ACHN (cell line): Measurements from ENCODE around the gene DCP2.

Experiments
- DNase-seq: peaks from one replicate; pipeline ENCODE4 v3.0.0-alpha.2; 2015
- in situ Hi-C: cut with HindIII; loops from 2 replicates; pipeline ENCODE4 v1.10.0; 2017; ENCODE audit warnings: low sequenced_read_pairs, low pct_ligation_motif_present, low pct_unique_long_range_greater_than_20kb

The DCP2 gene

GRCh38 chr5:113038136-113038535 is 61.5 kb downstream of the DCP2 start:
- in situ Hi-C loops, result no loop called here

GRCh38 chr5:113038714-113039113 is 62.1 kb downstream of the DCP2 start:
- in situ Hi-C loops, result no loop called here
- DNase-seq, result no peak

More at GRCh38 chr5:113038136-113038535, 61.5 kb downstream of the DCP2 start:
- DNase-seq, result no peak

GRCh38 chr5:113039229-113039933 is 62.8 kb downstream of the DCP2 start:
- no peak for DNase-seq
- in situ Hi-C loops, result no loop called here

- in situ Hi-C loops, result no loop called here
- no peak for DNase-seq
Observed at GRCh38 chr5:113039934-113040285, 63.3 kb downstream of the DCP2 start.

GRCh38 chr5:113040672-113041260 is 64.2 kb downstream of the DCP2 start:
- in situ Hi-C loops, result no loop called here
- no peak for DNase-seq

GRCh38 chr5:113042491-113043243 is 66.1 kb downstream of the DCP2 start:
- in situ Hi-C loops, result no loop called here
- no peak for DNase-seq

GRCh38 chr5:113043491-113043931 is 66.9 kb downstream of the DCP2 start:
- in situ Hi-C loops, result no loop called here
- peak; percentile 29 for DNase-seq

- no peak for DNase-seq
- in situ Hi-C loops, result no loop called here
Observed at GRCh38 chr5:113044776-113045465, 68.3 kb downstream of the DCP2 start.

- in situ Hi-C loops, result no loop called here
- peak; percentile 25 for DNase-seq
Observed at GRCh38 chr5:113047234-113047633, 70.6 kb downstream of the DCP2 start.

GRCh38 chr5:113047733-113048652 is 71.4 kb downstream of the DCP2 start:
- no peak for DNase-seq

GRCh38 chr5:113048931-113049330 is 72.3 kb downstream of the DCP2 start:
- DNase-seq, result no peak
- in situ Hi-C loops, result no loop called here

More at GRCh38 chr5:113047733-113048652, 71.4 kb downstream of the DCP2 start:
- in situ Hi-C loops, result no loop called here

GRCh38 chr5:113050721-113051382 is 74.3 kb downstream of the DCP2 start:
- DNase-seq, result no peak
- in situ Hi-C loops, result no loop called here

- in situ Hi-C loops, result no loop called here
Observed at GRCh38 chr5:113052041-113052795, 75.6 kb downstream of the DCP2 start.

GRCh38 chr5:113053511-113053995 is 77.0 kb downstream of the DCP2 start:
- DNase-seq, result no peak
- in situ Hi-C loops, result no loop called here

More at GRCh38 chr5:113052041-113052795, 75.6 kb downstream of the DCP2 start:
- no peak for DNase-seq

- in situ Hi-C loops, result no loop called here
Observed at GRCh38 chr5:113054899-113055298, 78.3 kb downstream of the DCP2 start.

GRCh38 chr5:113056988-113057387 is 80.4 kb downstream of the DCP2 start:
- no peak for DNase-seq

More at GRCh38 chr5:113054899-113055298, 78.3 kb downstream of the DCP2 start:
- no peak for DNase-seq

GRCh38 chr5:113057557-113057984 is 81.0 kb downstream of the DCP2 start:
- in situ Hi-C loops, result no loop called here

More at GRCh38 chr5:113056988-113057387, 80.4 kb downstream of the DCP2 start:
- in situ Hi-C loops, result no loop called here

More at GRCh38 chr5:113057557-113057984, 81.0 kb downstream of the DCP2 start:
- DNase-seq, result no peak
